Hematopoietic multipotent progenitor cell (in vitro differentiated cells): ENCODE results near the gene SSB. TPM values are rescaled to one million over a fixed set of nuclear protein-coding genes. Genes with fewer than 3 reads are reported as not detected.
"Not testable (repeated sequence)": the region's sequence is repeated elsewhere in the genome, so short reads cannot be mapped to it uniquely, and the experiment has no call there.

Experiments
- DNase-seq, 3 donors: peaks; one replicate each; pipeline ENCODE4 v3.0.0-alpha.2; 2011 to 2015; ENCODE audit warnings: low read depth in 2 of 3, low spot score in 2 of 3
- total RNA-seq: library from RNA; depleted of rRNA; stranded (reverse); fragments of >200 nt; gene quantifications from one replicate; pipeline ENCODE4 v1.2.3, GENCODE V29; 2012

Gene SSB
- total RNA-seq, result 23.2 TPM

DNA sequence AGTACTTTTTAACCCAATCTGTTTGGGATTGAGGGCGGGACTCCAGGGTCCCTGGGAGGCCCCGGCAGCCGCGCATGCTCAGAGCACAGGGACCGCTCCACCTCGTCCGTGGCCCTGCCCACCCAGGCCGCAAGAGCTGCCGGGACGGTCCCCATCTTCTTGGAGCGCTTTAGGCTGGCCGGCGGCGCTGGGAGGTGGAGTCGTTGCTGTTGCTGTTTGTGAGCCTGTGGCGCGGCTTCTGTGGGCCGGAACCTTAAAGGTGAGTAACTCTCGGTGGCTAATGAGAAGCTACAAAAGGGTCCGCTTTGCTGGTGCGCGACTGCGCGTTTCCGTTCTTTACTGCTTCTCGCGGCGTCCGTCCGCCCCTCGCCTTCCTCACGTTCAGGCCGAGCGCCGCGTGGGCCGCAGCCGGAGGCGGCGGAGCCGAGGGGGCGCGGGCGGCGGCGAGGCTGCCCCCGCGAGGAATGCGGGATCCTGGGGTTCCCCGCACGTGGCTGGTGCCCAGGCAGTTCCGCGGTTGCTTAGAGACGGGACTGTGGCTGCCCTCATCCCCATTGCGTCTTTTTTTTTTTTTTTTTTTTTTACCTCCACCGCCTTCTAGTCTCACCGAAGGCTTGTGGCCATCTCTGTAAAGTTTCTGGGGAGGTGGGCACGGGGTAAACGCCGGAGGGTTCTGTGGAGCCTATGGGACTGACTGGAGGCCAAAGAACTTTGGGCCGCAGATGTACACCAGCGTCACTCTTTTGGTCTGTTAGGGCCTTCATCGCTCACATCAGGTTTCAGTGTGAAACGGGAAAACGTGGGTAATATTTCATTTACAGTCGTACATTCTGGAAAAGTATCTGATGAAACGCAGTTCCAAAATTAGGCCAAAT lies at the start of gene SSB:
TSS of gene SSB (plus strand) at position 154 of the 875 bp plus-strand sequence. CDS start 2,090 bp downstream, outside the sequence.
- DNase-seq, result peak; percentile 78 to 94 (median 92)

DNA sequence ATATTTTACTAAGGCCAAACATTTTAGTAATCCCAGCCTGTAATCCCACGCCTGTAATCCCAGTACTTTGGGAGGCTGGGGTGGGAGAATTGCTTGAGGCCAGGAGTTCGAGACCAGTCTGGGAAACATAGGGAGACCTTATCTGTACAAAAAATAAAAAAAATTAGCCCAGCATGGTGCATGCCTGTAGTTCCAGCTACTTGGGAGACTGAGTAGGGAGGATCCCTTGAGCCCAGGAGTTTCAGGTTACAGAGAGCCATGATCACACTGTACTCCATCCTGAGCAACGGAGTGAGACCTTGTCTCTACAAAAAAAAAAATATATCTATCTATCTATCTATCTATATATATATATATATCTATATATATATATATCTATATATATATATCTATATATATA lies 45.9 kb upstream of the SSB start:
- DNase-seq, result no peak

DNA sequence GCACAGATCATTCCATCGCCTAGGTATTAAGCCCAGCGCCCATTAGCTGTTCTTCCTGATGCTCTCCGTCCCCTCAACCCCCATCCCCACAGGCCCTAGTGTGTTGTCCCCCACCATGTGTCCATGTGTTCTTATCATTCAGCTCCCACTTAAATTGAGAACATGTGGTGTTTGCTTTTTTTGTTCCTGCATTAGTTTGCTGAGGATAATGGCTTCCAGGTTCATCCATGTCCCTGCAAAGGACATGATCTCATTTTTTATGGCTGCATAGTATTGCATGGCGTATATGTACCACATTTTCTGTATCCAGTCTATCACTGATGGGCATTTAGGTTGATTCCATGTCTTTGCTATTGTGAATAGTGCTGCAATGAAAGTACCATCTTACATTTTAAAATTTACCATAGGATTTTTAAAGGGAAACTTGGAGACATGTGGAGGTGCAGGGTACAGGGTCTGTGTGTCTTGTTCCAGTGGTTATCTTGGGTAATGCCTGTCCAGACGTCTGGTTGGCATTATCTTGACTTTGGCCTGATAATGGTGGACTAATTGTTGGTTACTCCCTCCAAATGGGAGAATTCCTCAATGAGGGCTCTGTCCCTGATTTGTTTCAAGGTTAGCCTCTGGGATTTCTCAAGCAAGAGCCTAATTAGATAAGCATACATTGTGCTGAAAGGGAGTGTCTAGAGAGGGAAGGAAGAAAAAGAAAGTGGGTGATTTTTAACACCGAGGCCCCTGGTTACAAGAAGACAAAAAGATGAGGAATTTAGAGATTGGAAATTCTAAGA lies 43.4 kb upstream of the SSB start:
- DNase-seq, result no peak

DNA sequence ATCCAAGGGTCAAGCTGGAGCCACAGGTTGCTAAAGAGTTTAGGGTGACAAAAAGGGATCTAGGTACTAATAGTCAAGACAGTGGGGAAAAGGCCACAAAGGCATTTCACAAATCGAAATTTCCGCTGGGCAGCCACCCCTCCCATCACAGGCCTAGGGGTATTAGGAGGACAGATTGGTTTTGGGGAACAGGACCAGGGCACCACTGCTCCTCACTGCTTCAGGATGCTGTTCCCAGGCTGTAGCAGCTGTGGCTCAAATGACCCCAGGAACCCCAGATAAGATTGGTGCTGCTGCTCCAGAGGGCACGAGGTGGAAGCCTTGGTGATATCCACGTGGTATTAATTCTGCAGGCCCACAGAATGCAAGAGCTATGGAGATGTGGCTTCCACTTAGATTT lies 42.3 kb upstream of the SSB start:
- no peak for DNase-seq

DNA sequence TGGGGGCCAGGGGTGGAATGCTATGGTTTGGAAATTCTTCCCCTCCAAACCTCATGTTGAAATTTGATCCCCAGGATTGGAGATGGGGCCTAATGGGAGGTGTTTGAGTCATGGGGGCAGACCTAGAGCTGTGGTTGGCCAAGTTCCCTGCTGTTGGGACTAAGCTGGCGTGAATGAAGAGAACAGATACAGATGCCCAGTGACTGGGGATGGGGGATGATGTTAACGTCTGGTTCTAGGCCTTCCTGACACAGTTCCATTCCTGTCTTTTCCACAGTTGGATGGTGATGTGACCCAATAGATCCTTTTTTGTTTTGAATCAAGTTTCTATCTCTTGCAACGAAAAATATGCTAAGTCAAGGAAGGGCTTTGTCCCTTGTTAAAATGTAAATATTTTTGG lies 41.3 kb upstream of the SSB start:
- DNase-seq, result no peak

DNA sequence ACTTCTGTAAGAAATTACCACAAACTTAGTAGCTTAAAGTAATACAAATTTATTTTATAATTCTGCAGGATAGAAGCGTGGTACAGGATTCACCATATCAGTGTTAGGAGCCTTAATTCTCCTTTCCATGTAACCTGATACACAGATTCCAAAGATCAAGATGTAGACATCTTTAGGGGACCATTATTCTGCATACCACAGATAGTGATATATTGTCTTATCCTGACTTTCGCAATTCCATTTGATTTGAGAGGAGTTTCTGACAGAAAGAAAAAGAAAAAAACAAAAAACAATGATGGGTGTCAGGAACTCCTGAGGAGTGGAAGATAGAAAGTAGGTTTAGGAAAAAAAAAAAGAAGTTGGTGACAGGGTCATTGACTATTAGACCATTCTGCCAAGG lies 40.9 kb upstream of the SSB start:
- DNase-seq, result no peak

DNA sequence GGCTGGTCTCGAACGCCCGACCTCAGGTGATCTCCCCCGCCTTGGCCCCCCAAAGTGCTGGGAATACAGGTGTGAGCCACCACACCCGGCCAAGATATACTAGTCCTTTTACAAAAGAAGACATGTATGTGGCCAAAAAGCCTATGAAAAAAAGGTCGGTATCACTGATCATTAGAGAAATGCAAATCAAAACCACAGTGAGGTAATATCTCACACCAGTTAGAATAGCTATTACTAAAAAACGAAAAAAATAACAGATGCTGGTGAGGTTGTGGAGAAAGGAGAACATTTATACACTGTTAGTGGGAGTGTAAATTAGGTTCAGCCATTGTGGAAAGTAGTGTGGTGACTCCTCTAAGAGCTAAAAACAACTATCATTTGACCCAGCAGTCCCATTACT lies 38.7 kb upstream of the SSB start:
- DNase-seq, result no peak

DNA sequence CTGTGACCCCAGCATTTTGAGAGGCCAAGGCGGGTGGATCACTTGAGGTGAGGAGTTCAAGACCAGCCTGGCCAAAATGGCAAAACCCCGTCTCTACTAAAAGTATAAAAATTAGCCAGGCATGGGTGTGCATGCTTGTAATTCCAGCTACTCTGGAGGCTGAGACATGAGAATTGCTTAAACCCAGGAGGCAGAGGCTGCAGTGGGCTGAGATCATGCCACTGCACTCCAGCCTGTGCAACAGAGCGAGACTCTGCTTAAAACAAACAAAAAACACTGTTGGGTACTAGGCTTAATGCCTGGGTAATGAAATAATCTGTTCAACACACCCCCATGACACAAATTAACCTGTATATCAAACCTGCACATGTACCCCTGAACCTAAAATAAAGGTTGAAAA lies 37.9 kb upstream of the SSB start:
- not testable (repeated sequence) for DNase-seq

DNA sequence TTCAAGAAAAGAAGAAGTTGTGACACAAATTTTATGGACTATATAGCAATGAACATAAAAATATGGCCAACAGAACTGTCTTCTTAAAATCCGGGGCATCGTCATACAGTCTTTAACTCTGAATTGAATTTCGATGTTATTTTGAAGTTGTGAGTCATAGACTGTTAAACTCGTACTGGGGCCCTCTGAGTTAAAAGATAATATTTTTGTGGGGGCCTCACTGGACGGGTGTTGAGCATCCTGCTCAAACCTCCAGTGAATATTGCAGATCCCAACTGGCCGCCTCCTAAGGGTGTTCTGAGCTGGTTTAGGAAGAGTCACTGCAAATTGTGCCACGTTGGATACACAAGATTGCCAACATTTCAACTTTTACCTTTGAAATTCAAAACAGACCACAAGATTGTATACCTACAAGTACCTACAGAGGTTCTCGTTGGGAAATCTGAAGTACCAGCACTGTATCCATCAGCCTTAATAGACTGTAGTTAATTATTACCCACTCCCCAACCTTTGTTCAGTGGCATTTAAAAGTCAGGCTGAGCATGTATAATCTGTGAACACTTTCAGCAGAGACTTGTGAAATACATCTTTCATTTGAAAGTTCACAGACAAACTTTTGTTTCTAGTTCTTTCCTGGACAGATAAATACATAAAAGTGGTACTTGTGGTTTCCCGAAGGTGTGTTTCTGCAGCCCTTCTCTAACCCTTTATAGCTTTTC lies 37.3 kb upstream of the SSB start:
- no peak for DNase-seq

DNA sequence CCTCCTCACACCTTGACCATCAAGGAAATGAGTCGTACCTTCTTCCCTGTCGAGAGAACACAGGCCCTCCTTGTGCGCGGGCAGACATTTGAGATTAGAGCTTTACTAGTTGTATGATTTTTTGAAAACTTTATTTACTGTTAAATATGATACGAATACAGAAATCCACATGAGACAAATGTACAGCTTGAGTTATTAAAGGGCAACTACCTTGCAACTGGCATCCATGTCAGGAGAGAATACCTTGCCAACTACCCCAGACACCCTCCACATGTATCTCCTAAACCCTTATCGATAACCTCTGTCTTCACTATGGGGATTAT lies 36.7 kb upstream of the SSB start:
- no peak for DNase-seq

DNA sequence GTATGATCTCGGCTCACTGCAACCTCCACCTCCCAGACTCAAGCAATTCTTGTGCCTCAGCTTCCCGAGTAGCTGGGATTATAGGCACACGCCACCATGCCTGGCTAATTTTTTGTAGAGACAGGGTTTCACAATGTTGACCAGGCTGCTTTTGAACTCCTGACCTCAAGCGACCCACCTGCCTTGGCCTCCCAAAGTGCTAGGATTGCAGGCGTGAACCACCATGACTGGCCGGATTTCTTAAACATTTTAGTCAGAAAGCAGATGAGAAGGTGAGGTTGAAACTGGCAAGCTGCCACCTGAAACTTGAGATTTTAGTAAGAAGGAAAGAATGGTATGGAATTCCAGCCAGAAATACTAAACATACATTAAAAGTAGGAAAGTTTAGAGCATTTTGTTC lies 33.1 kb upstream of the SSB start:
- DNase-seq, result no peak

DNA sequence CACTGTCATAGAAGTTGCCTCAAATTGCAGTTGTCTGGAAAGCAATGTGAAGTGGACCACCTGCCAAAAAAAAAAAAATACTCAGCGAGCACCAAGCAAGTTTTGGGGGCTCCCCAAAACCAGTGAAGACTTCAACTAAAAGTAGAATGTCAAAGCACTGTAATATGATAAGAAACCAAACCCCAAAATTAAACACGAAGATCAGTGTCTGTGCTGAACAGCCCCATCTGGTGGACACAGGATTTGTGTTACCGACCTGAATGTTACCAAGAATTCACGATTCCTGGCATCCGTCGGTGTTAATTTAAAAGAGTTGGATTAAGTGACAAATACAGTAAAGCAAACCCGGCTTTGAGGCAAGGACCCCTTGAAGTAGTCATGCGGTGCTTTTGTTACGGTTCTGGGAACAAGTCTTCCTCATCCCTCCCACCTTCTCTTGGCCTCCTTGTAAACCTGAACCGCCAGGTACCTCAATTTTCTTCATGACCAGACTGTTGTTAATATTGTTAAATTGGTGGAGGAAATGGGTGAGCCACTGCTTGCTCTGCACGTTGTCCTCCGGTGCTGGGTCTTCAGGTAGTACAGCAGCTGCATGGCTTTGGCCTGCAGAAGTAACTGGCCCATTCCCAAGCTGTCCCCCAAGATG lies 31.3 kb upstream of the SSB start:
- DNase-seq, result peak; percentile 21 to 82 (median 59)

DNA sequence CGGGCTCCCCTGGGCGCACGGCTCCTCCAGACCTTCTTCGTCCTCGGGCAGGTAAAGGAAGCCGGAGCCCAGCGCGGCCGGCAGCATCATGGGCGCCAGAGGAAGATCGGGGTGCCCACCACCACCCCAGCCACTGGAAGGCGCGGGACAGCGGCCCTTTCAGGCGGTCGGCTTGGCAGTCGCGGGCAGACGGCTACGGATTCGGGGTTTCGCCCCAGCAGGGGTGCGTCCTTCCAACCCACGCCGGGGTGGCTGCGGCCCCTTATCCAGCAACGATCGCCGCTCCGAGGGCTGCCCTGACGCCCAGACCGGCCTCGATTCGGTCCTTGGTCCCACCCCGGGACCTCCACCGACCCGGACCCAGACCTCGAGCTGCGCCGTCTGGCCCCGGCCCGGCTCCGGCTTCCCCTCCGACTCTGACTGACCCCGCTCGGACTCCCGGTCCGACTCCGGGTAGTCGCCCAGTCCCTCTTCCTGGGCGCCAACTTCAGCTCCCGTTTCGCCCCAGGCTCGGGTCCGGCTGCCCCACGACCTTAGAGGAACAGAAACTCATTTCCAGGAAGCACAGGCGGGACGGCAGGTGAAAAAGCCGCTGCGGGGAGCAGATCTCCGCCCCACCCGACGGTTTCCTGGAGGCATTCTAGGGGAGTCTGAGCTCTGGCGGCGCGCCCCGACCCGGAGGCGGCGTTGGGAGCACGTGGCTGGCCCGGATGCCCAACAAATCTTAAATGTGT lies 30.2 kb upstream of the SSB start:
- peak in 1 of 3 donors; percentile 33 for DNase-seq

DNA sequence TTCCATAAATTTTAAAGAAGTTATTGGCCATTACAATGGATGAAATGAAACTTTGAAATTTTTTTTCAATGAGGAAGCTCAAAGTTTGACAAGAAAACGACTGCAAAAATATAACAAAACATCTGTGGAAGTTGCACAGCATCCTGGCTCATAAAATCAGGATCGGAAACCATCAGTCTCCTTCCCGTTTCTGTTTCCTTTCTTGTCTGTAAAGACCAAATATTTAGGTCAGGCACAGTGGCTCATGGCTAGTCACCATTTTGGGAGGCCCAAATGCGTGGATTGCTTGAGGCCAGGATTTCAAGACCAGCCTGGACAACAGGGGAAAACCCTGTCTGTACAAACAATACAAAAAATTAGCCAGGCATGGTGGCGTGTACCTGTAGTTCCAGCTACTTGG lies 27.6 kb upstream of the SSB start:
- DNase-seq, result no peak

DNA sequence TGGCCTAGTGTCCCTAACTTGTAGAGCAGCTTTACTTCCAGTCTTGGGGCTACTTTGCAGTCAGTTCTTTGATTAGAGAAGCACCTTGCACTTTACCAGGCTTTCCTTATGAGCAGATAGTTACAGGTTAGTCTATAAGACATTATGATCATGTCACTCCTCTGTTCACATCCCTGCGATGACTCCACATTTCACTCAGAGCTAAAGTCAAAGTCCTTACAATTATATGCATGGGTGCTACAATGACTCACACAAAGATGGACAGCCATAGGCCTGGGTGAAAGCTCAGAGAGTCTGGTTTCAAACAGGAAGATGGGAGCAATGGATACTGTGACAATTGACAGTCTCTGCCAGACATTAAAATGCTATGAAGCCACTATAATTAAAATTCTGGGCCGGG lies 27.1 kb upstream of the SSB start:
- DNase-seq, result no peak

DNA sequence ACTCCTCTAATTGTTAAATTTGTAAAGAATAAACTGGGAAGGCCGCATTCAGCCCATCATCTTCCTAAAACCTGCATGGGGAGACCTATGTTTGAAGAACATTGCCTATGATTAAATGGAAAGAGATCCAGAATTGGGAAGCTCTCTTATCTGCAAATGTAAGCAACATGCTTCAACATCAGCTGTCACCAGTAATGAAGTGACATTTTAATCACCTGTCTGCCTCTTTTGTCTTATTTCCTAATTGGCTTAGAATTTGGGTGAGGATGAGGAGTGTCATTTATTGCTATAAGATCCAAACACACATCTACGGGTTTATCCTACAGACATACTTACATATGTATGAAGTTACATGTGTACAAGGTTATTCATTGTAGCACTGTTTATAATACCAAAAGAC lies 26.0 kb upstream of the SSB start:
- DNase-seq, result no peak

DNA sequence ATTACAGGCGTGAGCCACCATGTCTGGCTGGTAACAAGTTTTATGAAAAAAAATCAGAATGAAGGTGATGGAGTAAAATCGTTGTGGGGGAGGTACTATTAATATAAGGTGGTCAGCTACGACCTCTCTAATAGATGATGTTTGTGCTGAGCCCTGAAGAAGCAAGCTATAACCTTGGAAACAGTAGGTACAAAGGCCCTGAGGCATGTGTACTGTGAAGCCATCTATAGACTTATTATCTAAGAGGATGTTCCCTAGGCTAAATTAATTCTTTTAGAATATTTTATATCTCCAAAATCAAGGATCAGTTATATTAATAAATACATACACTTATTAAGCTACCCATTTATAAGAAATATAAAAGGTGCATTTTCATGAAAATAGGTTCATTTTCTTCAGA lies 23.3 kb upstream of the SSB start:
- no peak for DNase-seq

DNA sequence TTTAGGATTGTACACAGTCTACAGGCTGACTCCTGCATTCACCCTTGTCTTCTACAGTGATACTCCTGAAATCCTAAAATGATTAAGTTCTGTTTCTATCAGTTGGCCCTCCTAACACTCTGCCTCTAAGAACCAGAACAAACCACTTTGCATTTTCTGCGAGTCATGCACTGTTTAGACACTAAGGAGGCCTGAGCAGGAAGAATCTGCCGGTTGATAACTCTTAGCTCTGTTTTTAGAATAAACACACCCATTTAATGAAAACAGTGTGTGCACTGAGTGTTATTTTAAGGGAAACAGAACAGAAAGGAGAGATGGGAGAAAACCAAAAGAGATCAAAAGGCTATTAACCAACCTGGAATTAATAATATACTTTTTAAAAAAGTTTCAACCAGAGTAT lies 22.9 kb upstream of the SSB start:
- DNase-seq, result peak in 1 of 3 donors; percentile 26

DNA sequence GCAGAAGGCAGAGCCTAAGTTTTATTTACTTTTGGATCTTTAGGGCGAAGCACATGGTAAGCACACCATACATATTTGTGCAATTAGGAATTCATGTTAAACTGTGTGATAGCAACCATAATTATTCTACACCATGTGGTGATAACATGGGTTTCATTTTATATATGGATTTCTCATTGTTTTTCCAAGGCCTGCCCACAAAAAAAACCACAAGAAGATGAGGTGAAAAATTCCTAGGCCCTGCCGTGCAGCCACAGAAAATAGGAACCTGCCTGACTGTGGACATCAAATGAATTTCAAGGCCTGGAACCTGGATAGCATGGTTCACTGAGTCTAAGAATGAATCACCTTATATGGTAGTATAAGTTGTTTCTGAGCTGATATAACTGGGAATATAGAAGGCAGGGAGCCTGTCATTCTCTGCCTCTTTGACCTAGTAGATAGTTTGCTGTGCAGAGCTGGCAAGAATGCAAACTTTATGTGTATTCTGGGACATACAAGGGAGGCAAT lies 22.4 kb upstream of the SSB start:
- DNase-seq, result no peak

DNA sequence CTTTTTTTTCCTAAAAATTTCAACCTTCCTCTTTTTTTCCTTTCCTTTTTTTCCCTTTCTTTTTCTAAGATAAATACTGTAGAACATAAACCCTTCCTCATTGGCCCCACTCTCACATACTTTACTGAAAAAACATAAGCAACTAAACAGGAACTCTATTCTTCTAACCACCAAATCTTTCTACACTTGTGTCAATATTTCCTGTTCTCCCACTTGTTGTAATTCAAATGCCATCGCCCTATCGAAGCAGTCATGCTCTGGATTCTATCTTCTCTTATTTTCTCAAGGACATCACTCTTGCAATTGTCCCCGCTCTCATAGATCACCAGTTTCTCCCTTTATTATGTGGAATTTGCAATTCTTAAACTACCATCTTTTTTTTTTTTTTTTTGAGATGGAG lies 20.2 kb upstream of the SSB start:
- DNase-seq, result peak in 1 of 3 donors; percentile 8
